Kidney tubule cell (primary cell): ENCODE data around the gene FAM161B.
"Not testable (repeated sequence)": the region's sequence is repeated elsewhere in the genome, so short reads cannot be mapped to it uniquely, and the experiment has no call there.

Experiments used
- DNase-seq: peaks from one replicate; pipeline ENCODE4 v3.0.0-alpha.2; 2018; ENCODE audit warnings: low spot score

Gene FAM161B

DNA sequence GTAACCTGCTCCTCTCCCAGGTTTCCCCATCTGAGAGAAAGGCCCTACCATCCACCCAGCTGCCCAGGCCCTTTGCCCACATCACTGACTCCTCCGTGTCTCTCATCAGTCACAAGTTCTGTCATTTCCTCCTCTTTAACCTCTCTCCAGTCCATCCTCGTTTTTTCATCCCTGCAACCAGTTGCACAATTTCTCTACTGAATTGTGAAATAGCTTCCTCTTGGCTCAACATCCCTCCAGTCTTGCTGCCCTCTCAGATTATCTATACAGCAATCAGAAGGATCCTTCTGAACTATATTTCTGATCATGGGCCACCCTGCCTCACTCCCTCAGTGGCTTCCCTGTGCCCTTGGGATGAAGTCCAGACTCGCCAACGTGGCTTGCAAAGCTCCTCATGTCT is 6.8 kb downstream of the FAM161B start:
- DNase-seq: peak; percentile 66

DNA sequence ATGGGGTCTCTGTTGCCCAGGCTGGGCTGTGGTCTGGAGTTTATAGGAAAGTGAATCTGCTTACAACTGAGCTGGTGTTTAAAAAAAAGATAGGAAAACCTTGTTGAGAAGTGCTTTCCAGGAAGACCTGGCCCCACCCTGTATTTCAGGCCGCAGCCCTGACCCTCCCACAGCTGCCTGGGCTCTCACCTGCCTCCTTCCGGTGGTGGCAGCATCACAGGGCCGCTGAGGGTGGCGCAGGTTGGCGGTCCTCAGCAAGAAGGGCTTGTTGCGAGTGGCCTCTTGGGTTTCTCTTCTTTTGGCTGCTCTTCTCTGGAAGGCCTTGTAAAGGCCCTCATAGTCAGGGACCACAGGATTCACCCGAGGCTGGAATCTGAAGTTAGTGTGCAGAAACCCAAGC is 7.7 kb downstream of the FAM161B start:
- no peak for DNase-seq

DNA sequence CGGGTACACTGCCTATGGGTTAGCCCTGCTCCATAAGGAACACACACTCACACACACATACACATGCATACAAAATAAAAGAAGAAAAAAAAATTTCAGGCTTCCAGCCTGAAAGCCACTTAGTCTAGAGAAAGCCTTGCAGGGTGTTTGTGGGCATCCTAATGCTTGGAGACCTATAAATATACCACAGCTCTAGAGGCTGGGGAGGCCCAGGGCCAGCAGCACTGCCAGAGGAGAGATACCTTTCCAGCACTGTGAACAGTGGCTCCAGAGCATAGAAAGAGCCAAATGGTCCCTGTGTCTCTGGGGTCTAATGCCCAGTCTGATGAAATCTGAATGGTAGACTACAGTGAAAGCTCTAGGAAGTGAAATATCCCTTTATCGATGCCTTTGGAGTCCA is 12.9 kb downstream of the FAM161B start:
- no peak for DNase-seq

DNA sequence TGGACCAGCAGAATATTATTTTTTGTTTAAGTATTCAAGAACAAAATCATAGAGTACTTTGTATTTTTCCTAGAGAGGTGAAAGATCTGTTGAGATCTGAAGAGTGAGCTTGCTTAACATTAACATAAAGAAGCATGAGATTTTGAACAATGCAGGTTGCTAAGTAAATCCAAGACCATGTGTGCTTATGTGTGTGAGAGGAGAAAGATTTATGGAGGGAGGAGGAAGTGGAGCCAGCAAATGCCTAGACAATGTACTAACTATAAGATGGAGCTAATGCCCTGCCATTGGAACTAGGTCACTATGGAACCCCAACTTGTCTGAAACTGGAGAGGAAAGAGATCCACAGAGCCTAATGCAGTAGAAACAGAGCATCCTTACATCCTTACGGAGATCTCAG is 13.3 kb downstream of the FAM161B start:
- DNase-seq: no peak

DNA sequence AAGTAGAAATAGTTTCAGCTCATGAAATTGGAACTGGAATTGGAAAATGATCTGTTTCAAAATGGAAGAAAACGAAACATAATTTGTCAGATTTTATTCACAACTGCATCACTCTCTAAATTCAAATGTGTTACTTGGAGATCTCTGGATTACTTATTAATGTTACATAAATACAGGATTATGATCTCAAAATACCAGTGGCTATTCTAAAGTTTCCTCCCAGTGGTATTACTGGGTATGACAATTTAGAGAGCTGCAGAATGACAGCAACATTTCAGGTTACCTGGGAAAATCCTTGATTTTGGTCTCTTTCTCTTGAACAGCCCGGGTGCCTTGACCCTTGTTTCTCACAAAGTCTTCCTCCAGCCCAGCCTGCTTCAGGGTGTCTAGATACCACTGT is 14.2 kb downstream of the FAM161B start:
- peak; percentile 23 for DNase-seq

DNA sequence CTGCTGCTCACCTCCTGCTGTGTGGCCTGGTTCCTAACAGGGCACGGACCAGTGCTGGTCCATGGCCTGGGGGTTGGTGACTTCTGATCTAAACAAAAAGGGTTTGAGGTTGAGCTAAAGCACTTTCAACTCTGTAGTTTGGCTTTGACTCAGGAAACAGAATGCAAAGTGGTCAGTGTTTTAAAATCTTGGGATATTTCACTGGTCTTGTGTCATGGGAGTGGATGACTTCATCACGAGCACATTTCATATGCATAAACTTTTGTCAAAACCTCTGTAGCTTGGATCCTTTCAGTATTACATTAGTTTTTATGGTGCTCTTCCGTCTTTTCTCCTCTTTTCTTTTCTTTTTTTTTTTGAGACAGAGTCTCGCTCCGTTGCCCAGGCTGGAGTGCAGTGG is 25.6 kb downstream of the FAM161B start:
- no peak for DNase-seq

DNA sequence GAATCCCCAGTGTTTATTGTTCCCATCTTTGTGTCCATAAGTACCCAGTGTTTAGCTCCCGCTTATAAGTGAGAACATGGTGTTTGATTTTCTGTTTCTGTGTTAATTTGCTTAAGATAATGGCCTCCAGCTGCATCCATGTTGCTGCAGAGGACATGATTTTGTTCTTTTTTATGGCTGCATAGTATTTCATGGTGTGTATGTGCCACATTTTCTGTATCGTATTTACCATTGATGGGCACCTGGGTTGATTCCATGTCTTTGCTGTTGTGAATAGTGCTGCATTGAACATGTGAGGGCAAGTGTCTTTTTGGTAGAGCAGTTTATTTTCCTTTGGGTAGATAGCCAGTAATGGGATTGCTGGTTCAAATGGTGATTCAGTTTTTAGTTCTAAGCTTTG is 30.4 kb downstream of the FAM161B start:
- not testable (repeated sequence) for DNase-seq

DNA sequence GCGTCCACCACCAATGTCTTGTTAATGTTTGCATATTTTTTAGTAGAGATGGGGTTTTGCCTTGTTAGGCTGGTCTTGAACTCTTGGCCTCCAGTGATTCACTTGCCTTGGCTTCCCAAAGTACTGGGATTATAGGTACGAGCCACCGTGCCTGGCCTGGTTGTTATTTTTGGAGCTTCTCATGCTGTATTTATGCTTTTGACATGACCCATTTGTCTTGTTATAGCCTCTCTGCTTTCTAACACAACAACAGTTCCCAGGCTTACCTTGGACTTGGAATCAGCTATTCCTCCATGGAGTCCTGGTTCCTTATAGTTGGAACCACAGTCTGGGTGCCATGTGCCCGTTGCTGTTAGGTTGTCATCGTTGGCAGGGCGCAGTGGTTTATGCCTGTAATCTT is 33.6 kb downstream of the FAM161B start:
- DNase-seq: no peak

DNA sequence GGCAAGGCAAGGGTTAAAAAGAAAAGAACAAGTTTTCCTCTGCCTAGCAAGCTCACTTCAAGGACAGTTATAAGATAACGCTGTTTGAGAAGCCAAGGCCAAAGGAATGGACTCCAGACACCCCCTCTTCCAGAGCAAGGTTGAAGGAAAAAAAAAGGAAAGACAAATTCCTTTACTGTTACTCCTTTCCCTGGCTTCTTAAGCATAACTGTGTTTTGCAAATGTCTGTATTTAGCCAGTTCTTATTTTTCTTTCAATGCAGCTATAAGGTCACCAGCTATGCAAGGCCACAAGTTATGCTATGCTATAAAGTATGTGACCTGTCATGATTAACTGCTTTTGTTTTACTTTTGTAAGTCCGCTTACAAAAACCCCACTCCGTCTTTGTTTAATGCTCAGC is 36.6 kb downstream of the FAM161B start:
- DNase-seq: no peak

DNA sequence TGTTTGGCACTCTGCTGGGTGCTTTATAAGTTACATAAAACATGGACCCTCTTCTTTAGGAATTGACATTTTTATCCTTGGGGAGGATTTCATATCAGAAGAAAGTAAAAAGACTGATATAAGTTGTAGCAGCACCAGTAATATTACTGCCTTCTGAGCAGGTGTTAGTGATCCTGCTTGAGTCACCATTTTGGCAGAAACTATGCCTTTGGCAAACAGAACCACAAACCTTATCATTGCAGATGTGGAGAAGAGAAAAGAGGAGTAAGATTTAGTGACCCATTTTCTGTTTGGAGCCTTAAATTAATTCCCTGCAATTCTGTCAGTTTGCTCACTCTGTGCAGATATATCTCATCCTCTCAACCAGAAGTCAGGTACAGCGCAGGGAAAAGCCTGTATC is 40.2 kb downstream of the FAM161B start:
- DNase-seq: no peak

DNA sequence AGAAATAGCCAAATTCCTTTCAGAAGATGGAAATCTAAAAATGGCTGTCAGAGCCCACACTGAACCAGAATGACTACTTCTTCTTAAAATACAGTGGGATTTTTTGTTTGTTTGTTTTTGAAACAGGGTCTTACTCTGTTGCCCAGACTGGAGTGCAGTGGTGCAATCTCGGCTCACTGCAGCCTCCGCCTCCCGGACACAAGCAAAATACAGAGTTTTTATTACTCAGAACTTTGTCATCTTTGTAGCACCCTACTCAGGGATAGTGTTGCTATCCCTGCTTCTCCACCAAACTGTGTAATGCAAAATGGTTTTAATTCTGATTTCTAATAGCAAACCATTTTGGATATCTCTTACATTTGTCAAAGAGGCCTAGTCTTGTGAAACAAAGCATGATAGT is 46.9 kb downstream of the FAM161B start:
- DNase-seq: no peak

DNA sequence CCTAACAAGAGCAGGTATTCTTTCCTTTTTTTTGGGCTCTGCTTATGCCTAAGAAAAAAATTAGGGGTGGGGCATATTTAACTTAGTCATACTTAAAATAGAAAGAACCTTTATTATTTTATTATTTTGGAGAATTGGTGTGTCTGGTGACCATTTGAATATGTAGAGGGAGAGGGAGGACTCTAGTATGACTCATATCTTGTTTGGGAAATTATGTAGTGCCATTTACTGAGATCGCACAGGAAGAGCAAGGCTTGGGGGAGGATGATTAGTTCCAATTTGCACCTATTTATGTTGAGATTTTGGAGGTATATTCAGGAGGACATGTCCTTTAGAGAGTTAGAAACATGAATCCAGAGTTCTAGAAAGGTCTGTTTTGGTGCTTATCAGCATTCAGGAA is 53.4 kb downstream of the FAM161B start:
- DNase-seq: no peak

DNA sequence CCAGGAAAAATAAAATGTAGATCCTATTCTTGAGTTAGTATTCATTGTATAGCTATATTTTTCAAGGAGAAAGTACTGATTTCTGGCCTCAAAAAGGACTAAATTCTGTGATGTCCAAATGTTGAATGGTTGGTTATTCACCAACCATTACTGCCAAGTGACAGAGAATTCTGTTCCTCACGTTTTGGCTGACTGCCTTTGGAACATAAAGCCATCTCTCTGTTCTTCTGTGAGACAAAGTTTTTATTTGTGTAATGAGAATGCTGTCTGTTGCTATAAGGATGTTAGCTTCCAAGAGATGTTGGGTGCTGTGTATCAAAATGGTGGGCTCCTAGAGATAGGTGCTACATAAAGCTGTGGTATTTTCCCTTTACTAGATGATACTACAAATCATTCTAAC is 54.0 kb downstream of the FAM161B start:
- DNase-seq: no peak

DNA sequence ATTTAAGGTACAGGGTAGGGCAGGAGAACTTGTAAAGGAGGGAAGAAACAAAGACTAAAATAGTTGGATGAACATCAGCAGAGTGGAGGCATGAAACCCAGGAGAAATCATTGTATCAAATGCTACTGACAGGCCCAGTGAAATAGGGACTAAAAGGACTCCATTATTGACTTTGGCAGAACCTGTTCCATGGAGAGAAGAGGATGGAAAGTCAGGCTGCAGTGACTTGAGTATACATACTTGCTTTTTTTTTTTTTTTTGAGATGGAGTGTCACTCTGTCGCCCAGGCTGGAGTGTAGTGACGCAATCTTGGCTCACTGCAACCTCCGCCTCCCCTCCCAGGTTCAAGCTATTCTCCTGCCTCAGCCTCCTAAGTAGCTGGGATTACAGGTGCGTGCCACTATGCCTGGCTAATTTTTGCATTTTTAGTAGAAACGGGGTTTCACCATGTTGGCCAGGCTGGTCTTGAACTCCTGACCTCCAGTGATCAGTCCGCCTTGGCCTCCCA is 55.7 kb downstream of the FAM161B start:
- not testable (repeated sequence) for DNase-seq

DNA sequence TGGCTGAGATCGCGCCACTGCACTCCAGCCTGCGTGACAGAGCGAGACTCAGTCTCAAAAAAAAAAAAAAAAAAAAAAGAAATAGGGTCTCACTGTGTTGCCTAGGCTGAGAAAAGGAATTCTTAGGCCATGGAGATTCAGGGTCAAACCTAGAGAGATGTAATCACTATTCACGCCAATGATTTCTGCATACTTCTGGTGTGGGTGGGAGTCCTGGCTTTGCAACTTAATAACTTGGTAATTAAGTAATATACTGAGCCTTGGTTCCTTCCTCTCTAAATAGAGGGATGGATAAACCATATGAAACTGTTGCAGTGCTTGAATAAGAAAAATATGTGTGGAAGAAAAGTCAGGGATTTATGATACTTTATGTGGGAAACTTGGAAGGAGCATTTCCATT is 60.5 kb downstream of the FAM161B start:
- peak; percentile 14 for DNase-seq

DNA sequence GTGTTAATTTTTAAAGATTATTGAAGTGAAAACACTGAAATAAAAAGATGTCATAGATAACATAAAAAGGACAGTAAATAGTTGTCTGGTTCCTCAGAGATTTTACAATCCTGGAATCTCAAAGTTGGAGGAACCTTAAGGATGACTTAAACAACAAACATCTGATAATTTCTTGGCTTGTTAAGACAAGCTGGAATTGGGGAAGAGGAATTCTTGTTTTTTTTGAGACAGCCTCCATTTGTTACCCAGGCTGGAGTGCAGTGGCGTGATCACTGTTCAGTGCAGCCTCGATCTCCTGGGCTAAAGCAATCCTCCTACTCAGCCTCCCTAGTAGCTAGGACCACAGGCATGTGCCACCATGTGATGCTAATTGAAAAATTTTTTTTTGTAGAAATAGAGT is 60.9 kb downstream of the FAM161B start:
- no peak for DNase-seq

DNA sequence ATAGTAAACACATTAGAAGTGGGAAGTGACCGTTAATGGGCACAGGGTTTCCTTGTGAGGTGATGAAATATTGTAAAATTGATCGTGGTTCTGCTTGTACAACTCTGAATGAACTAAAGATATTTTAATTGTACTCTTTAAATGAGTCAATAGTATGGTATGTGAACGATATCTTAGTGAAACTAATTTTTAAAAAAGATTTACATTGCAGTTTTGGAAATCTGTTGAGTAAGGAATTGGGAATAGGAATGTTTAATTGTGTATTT is 61.5 kb downstream of the FAM161B start:
- DNase-seq: no peak

DNA sequence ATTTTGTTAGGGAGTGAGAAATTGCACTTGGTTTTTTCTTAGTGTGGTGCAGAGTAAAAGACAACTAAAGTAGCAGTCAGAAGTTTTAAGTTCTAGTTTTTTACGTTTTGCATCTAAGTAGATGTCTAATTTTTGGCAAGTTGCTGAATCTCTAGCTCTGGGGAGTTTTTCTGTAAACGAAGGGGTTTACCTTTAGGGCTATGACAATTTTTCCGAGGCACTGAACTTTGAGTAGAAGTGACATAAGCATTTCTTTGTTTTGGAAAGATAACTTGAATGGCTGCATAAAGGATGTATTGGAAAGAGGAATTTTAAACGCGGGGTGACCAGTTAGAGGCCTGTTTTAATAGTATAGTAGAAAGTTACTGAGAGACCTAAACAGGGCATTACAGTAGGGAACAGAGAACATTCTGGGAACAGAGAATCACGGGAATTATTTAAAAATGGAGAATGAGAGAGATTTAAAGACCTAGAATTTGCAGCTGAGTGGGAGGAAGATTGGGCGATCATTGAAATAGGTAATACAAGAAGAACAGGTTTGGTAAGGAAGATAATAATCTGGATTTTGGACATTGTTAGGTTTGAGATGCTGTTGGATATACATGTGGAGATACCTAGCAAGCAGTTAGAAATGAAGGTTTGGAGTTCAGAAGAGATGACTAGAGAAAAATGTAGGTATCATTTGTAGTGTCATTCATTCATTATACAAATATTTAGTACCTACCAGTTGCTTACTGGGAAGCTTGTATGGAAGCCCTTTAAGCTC is 62.0 kb downstream of the FAM161B start:
- DNase-seq: peak; percentile 20

DNA sequence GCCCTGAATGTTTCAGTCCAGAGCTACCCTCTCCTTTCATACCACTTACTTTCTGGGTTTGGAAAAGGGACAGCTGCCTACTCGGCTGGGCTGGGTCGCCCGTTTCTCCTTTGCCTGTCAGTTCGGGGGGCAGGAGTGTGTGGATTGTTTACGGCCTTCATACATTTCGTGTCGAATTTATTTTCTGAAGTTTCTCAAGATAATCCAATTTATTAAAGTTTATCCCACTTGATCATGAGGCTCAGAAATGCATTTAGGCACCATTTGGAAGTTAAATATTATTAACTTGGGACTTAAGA is 62.6 kb downstream of the FAM161B start:
- no peak for DNase-seq

DNA sequence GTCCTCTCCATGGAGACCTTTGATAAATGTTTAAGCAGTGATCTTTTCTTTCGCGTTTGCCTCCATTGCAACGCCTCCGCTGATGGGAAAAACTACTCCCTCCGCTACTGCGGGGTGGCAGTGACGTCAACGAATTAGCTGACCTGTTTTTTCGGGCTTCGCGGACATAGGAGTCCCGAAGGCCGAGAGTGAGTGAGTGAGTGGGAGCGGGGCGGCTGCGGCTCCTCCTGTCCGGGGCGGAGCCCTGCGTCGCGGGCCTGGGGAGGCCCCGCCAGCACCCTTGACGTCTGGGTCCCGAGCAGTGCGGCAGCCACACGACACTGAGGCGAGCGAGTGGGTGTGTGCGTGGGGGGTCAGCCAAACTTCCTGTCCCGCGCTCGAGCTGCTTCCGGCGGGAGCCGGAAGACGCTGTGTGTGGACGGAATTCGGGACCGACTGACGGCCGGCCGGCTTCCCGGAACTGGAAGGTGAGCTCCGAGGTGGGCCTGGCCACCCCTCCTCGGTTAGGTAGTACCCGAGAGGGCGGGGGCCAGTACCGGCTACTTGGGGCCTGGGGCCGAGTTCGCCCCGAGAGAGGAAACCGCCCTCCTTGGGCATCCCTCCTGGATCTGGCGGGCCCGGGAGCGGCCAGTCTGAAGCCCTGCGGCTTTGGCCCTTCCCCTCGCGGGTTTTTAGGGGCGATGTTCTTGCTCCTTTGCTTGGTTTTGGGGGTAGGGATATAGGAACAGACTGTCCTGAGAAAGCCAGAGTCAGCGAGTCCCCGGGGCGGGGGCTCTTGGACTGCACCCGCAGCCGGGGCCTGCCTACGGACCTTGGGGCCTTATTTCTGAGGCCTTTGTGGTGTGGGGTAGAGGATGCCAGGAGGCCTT is 63.2 kb downstream of the FAM161B start, which contains the start of gene ZNF410:
TSS of gene ZNF410 (plus strand) at position 411 of the 869 bp plus-strand sequence. CDS start 5,317 bp downstream, outside the sequence.
- DNase-seq: peak; percentile 98

DNA sequence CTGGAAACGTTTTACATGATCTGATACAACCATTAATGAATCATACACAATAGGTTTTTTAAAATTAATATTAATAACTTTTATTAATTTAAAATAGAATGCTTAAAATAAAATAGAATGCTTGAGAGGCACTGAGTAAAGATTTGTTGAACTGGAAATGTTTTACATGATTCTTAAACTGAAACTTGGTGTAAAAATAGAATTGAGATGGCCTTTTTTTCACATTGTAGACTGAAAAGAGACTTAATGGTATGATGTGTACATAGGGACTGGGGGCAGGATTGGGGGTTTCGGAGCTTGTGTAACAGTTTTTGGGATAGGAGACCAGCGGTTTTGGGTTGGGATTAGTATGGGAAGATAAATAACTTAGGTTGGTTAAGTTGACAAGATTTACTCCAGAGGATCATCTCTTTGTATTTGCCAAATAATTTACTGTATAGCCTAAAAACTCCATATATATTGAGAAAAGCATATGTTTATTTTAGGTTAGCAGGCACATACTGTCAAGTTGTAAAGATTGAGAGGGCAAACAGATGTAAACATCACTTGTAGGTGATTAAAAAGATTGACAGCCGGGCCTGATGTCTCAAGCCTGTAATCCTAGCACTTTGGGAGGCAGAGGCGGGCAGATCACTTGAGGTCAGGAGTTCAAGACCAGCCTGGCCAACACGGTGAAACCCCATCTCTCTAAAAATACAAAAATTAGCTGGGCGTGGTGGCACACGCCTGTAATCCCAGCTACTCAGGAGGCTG is 65.3 kb downstream of the FAM161B start:
- DNase-seq: no peak
